WERI-Rb-1 (cell line): ENCODE data around the gene CLPTM1L.
"Not testable (repeated sequence)": the region's sequence is repeated elsewhere in the genome, so short reads cannot be mapped to it uniquely, and the experiment has no call there.

Experiments
- DNase-seq: peaks from one replicate; pipeline ENCODE4 v3.0.0-alpha.2; 2020
- H3K27ac ChIP-seq: fragments of 250-450 bp; sonication (Bioruptor Pico); 2 replicates; pipeline ENCODE4 v1.5.1; 2020; ENCODE audit warnings: mild to moderate bottlenecking, moderate library complexity
- H3K27me3 ChIP-seq: fragments of 250-450 bp; sonication (Bioruptor Pico); 2 replicates; pipeline ENCODE4 v1.5.1; 2021; ENCODE audit warnings: mild to moderate bottlenecking, low read depth, moderate library complexity; ENCODE audit not compliant: insufficient read depth, severe bottlenecking
- H3K36me3 ChIP-seq: fragments of 250-450 bp; sonication (Bioruptor Pico); 2 replicates; pipeline ENCODE4 v1.5.1; 2020; ENCODE audit warnings: mild to moderate bottlenecking, moderate library complexity
- H3K4me3 ChIP-seq: 2 replicates; pipeline ENCODE4 v1.5.1; 2011; ENCODE audit warnings: low read depth, mild to moderate bottlenecking, control low read depth, low read length
- H3K9me3 ChIP-seq: fragments of 250-450 bp; sonication (Bioruptor Pico); 2 replicates; pipeline ENCODE4 v1.5.1; 2021; ENCODE audit warnings: mild to moderate bottlenecking, moderate library complexity; ENCODE audit not compliant: severe bottlenecking
- TF ChIP-seq, protein P1 (sequence below): IDR thresholded peaks from 2 replicates; pipeline ENCODE4 v1.5.1; 2011; ENCODE audit warnings: low read depth, mild to moderate bottlenecking, control low read depth, inconsistent platforms, low read length

The CLPTM1L gene

DNA sequence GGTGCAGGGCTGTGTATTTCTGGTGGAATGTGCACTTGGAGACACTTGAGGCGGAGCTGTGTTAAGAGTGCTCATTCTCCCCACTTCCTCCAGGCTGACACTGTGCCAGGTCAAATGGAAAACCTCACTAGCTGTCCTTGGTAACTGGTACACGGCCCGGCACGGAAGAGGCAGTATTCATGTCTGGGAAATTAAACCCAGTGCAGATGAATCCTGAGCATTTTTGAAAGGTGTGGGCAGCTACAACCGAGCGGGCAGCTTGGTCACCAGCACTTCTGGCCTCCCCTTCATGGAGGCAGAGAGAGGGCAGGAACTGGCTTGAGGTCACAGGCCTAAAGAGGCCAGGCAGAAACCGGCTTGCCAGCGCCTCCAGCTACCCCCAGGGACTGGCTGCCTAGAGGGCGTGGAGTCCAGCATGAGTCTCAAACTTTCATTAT, 1.6 kb downstream of the CLPTM1L start:
- DNase-seq = no peak
- Histone ChIP-seq H3K36me3 (peaks cover 51% of the 10 kb centered on the region), H3K27ac (peak overlapping the region; percentile 89), H3K9me3 (no peaks in the 10 kb centered on the region), H3K4me3 (peak overlapping the region; percentile 87), H3K27me3 (no peaks in the 10 kb centered on the region)
- TF ChIP-seq, protein P1, sequence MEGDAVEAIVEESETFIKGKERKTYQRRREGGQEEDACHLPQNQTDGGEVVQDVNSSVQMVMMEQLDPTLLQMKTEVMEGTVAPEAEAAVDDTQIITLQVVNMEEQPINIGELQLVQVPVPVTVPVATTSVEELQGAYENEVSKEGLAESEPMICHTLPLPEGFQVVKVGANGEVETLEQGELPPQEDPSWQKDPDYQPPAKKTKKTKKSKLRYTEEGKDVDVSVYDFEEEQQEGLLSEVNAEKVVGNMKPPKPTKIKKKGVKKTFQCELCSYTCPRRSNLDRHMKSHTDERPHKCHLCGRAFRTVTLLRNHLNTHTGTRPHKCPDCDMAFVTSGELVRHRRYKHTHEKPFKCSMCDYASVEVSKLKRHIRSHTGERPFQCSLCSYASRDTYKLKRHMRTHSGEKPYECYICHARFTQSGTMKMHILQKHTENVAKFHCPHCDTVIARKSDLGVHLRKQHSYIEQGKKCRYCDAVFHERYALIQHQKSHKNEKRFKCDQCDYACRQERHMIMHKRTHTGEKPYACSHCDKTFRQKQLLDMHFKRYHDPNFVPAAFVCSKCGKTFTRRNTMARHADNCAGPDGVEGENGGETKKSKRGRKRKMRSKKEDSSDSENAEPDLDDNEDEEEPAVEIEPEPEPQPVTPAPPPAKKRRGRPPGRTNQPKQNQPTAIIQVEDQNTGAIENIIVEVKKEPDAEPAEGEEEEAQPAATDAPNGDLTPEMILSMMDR = no peak

DNA sequence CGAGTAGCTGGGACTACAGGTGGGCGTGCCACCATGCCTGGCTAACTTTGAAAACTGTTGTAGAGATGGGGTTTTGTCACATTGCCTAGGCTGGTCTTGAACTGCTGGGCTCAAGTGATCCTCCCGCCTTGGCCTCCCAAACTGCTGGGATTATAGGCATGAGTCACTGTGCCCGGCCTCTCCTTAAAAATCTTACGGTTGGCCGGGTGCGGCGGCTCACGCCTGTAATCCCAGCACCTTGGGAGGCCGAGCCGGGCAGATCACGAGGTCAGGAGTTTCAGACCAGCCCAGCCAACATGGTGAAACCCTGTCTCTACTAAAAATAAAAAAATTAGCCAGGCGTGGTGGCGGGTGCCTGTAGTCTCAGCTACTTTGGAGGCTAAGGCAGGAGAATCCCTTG, 2.2 kb downstream of the CLPTM1L start:
- H3K4me3 ChIP-seq, H3K9me3 ChIP-seq, H3K27me3 ChIP-seq: not testable (repeated sequence)
- peak; percentile 45 for DNase-seq
- Histone ChIP-seq H3K27ac (peak overlapping the region; percentile 89), H3K36me3 (peaks cover 58% of the 10 kb centered on the region)

DNA sequence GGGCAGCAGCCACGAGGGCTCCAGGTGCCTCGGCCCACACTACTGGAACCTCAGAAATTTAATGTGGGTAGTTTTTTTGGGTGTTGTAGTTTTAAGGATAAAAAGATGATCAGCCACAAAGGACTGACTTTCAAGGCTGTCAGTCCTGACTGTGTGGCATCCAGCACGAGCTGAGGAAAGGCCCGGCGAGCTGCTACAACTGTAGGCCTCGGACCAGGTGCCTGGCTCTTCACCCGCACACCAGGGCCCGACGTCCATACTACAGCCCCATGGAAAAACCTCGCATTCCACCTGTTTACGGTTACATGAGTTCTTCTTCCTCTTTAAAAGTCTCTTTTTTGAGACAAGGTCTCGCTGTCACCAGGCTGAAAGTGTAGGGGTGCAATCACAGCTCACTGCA, 2.6 kb downstream of the CLPTM1L start:
- TF ChIP-seq, protein P1 = no peak
- Histone ChIP-seq H3K36me3 (peaks cover 62% of the 10 kb centered on the region), H3K27me3 (no peaks in the 10 kb centered on the region), H3K4me3 (no peak overlapping the region), H3K27ac (peak overlapping the region; percentile 89), H3K9me3 (no peaks in the 10 kb centered on the region)
- no peak for DNase-seq

DNA sequence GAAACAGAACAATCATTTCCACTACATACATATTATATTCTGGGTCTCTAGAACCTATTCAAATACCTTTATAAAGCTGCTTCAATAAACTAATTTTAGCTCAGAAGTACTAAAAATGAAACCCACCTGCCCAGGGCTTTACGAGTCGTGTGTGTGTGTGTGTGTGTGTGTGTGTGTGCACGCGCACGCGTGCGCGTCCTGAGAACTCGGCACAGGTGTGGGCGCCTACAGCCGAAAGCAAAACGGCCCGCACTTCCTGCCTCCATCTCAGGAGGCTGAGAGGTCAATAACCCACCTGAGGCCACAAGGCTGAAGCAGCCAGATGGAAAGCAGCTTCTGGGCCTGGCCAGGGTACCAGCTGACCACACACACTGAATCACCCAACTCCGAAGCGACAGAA, 3.0 kb downstream of the CLPTM1L start:
- TF ChIP-seq, protein P1 = no peak
- Histone ChIP-seq H3K27me3 (no peaks in the 10 kb centered on the region), H3K4me3 (no peak overlapping the region), H3K36me3 (peaks cover 66% of the 10 kb centered on the region), H3K27ac (peak overlapping the region; percentile 89), H3K9me3 (no peaks in the 10 kb centered on the region)
- no peak for DNase-seq

DNA sequence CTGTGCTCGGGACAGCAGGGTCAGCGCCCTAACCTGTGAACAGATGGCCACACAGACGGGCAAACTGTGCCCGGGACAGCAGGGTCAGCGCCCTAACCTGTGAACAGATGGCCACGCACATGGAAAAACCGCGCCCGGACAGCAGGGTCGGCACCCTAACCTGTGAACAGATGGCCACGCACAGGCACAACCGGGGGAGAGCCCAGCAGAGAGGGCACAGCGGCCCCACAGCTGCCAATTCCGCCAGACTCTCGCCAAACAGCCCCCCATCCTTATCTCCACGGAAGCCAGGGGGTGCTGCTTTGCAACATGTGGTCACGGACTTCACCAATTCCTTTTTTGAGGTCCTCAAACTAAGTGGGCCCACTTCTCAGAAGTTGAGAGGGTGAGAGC, 5.1 kb downstream of the CLPTM1L start:
- DNase-seq = peak; percentile 86
- TF ChIP-seq, protein P1 = peak; percentile 43; the same call in 1 of the 2 replicates
- peaks cover 87% of the 10 kb centered on the region for H3K36me3 ChIP-seq
- not testable (repeated sequence) for H3K27me3 ChIP-seq, H3K4me3 ChIP-seq, H3K9me3 ChIP-seq
- H3K27ac ChIP-seq = peak overlapping the region; percentile 89

DNA sequence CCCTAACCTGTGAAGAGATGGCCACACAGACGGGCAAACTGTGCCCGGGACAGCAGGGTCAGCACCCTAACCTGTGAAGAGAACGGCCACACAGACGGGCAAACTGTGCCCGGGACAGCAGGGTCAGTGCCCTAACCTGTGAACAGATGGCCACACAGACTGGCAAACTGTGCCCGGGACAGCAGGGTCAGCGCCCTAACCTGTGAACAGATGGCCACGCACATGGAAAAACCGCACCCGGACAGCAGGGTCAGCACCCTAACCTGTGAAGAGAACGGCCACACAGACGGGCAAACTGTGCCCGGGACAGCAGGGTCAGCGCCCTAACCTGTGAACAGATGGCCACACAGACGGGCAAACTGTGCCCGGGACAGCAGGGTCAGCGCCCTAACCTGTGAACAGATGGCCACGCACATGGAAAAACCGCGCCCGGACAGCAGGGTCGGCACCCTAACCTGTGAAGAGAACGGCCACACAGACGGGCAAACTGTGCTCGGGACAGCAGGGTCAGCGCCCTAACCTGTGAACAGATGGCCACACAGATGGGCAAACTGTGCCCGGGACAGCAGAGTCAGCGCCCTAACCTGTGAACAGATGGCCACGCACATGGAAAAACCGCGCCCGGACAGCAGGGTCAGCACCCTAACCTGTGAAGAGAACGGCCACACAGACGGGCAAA, 5.6 kb downstream of the CLPTM1L start:
- not testable (repeated sequence) for H3K9me3 ChIP-seq, H3K27me3 ChIP-seq, H3K4me3 ChIP-seq
- DNase-seq = peak; percentile 90
- H3K27ac ChIP-seq = peak overlapping the region; percentile 65
- peaks cover 91% of the 10 kb centered on the region for H3K36me3 ChIP-seq

DNA sequence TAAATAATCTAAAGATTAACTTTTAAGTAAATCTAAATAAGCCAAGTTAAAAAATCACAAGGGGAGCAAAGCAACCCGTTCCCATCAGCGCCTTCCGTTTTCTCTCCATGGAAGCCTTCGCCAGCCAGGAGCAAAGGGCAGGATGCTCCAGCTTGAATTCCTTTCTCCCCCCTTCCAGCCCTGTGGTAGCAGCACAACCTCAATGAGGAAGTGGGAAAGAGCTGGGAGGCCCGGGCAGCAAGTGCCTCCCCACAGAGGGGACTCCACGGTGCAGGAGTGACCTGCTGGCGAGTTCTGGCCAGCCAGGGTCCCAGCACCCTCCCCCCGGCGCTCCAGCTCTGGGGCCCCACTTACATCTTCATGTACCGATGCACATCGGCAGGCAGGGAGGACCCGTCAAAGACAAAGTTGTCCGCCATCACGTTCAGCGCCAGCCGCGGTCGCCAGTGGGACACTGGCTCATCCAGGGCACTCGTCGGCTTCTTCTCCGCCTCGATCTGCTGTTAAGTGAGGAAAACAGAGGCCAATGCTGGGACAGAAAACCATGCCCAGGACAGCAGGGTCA, 6.3 kb downstream of the CLPTM1L start:
- Histone ChIP-seq H3K27me3 (no peaks in the 10 kb centered on the region), H3K4me3 (no peak overlapping the region), H3K36me3 (peaks cover 91% of the 10 kb centered on the region), H3K9me3 (no peaks in the 10 kb centered on the region), H3K27ac (peak overlapping the region; percentile 65)
- no peak for DNase-seq
- TF ChIP-seq, protein P1 = no peak
